Muscle layer of colon (tissue), 2 donors: ENCODE measurements around the gene KAZN.

Source experiments
- H3K27ac ChIP-seq: one replicate; pipeline ENCODE4 v1.7.0; 2013; ENCODE audit warnings: low read depth, mild to moderate bottlenecking, low read length, moderate library complexity
- H3K27me3 ChIP-seq, 2 donors: one replicate each; pipeline ENCODE4 v1.7.0; 2013; ENCODE audit warnings: low read length in 2 of 2, mild to moderate bottlenecking in 2 of 2; ENCODE audit not compliant: insufficient read depth in 2 of 2, control insufficient read depth in 1 of 2
- H3K36me3 ChIP-seq: one replicate; pipeline ENCODE4 v1.7.0; 2013; ENCODE audit warnings: mild to moderate bottlenecking, low read length; ENCODE audit not compliant: insufficient read depth
- H3K4me1 ChIP-seq: one replicate; pipeline ENCODE4 v1.7.0; 2013; ENCODE audit warnings: mild to moderate bottlenecking, low read length; ENCODE audit not compliant: insufficient read depth
- H3K4me3 ChIP-seq, 2 donors: one replicate each; pipeline ENCODE4 v1.7.0; 2013; ENCODE audit warnings: low read length in 2 of 2, low read depth in 1 of 2, mild to moderate bottlenecking in 1 of 2, moderate library complexity in 1 of 2
- H3K9ac ChIP-seq: one replicate; pipeline ENCODE4 v1.7.0; 2013; ENCODE audit warnings: low read length
- H3K9me3 ChIP-seq: one replicate; pipeline ENCODE4 v1.7.0; 2013; ENCODE audit warnings: mild to moderate bottlenecking, low read length
- donor health status: abdominal sarcoma.
- donor health status: Adenocarcinoma of cecum.

KAZN gene

GRCh38 chr1:14682941-14683621 is 84.6 kb downstream of the KAZN start:
- no peaks in the 10 kb centered on the region for H3K36me3 ChIP-seq

GRCh38 chr1:14685078-14685477 is 86.6 kb downstream of the KAZN start:
- Histone ChIP-seq H3K4me3 (no peak overlapping the region), H3K36me3 (no peaks in the 10 kb centered on the region), H3K9ac (no peak overlapping the region), H3K27me3 (no peaks in the 10 kb centered on the region), H3K9me3 (no peaks in the 10 kb centered on the region), H3K4me1 (no peaks in the 10 kb centered on the region), H3K27ac (no peak overlapping the region)

More at GRCh38 chr1:14682941-14683621, 84.6 kb downstream of the KAZN start:
- Histone ChIP-seq H3K4me1 (no peaks in the 10 kb centered on the region), H3K9ac (no peak overlapping the region), H3K4me3 (no peak overlapping the region), H3K27me3 (no peaks in the 10 kb centered on the region), H3K9me3 (no peaks in the 10 kb centered on the region), H3K27ac (no peak overlapping the region)

- Histone ChIP-seq H3K36me3 (no peaks in the 10 kb centered on the region), H3K9ac (no peak overlapping the region), H3K4me1 (no peaks in the 10 kb centered on the region), H3K4me3 (no peak overlapping the region), H3K27me3 (no peaks in the 10 kb centered on the region), H3K9me3 (no peaks in the 10 kb centered on the region), H3K27ac (no peak overlapping the region)
Observed at GRCh38 chr1:14686701-14687100, 88.2 kb downstream of the KAZN start.

- Histone ChIP-seq H3K4me1 (no peaks in the 10 kb centered on the region), H3K27ac (no peak overlapping the region), H3K27me3 (no peaks in the 10 kb centered on the region), H3K9me3 (no peaks in the 10 kb centered on the region), H3K4me3 (no peak overlapping the region), H3K36me3 (no peaks in the 10 kb centered on the region), H3K9ac (no peak overlapping the region)
Observed at GRCh38 chr1:14687147-14687546, 88.7 kb downstream of the KAZN start.

- H3K4me3 ChIP-seq = no peak overlapping the region
- no peaks in the 10 kb centered on the region for H3K9me3 ChIP-seq
- no peaks in the 10 kb centered on the region for H3K4me1 ChIP-seq
- no peak overlapping the region for H3K27ac ChIP-seq
- H3K27me3 ChIP-seq = no peaks in the 10 kb centered on the region
- no peak overlapping the region for H3K9ac ChIP-seq
- H3K36me3 ChIP-seq = no peaks in the 10 kb centered on the region
Observed at GRCh38 chr1:14689996-14690615, 91.6 kb downstream of the KAZN start.

- no peak overlapping the region for H3K9ac ChIP-seq
- H3K27me3 ChIP-seq = no peaks in the 10 kb centered on the region
- H3K9me3 ChIP-seq = no peaks in the 10 kb centered on the region
- no peak overlapping the region for H3K27ac ChIP-seq
- H3K36me3 ChIP-seq = no peaks in the 10 kb centered on the region
- no peaks in the 10 kb centered on the region for H3K4me1 ChIP-seq
- H3K4me3 ChIP-seq = no peak overlapping the region
Observed at GRCh38 chr1:14693949-14694348, 95.5 kb downstream of the KAZN start.

GRCh38 chr1:14694589-14694988 is 96.1 kb downstream of the KAZN start:
- no peaks in the 10 kb centered on the region for H3K9me3 ChIP-seq
- H3K4me1 ChIP-seq = no peaks in the 10 kb centered on the region
- no peak overlapping the region for H3K9ac ChIP-seq
- no peaks in the 10 kb centered on the region for H3K27me3 ChIP-seq
- H3K27ac ChIP-seq = no peak overlapping the region
- H3K4me3 ChIP-seq = no peak overlapping the region
- no peaks in the 10 kb centered on the region for H3K36me3 ChIP-seq

- no peaks in the 10 kb centered on the region for H3K9me3 ChIP-seq
- H3K4me1 ChIP-seq = no peaks in the 10 kb centered on the region
- no peak overlapping the region for H3K27ac ChIP-seq
- no peaks in the 10 kb centered on the region for H3K36me3 ChIP-seq
- no peak overlapping the region for H3K9ac ChIP-seq
- H3K27me3 ChIP-seq = no peaks in the 10 kb centered on the region
- no peak overlapping the region for H3K4me3 ChIP-seq
Observed at GRCh38 chr1:14696761-14697160, 98.3 kb downstream of the KAZN start.

GRCh38 chr1:14697353-14697752 is 98.9 kb downstream of the KAZN start:
- H3K4me1 ChIP-seq = no peaks in the 10 kb centered on the region
- H3K9ac ChIP-seq = no peak overlapping the region
- no peaks in the 10 kb centered on the region for H3K9me3 ChIP-seq
- no peaks in the 10 kb centered on the region for H3K36me3 ChIP-seq
- H3K27ac ChIP-seq = no peak overlapping the region
- no peak overlapping the region for H3K4me3 ChIP-seq
- H3K27me3 ChIP-seq = no peaks in the 10 kb centered on the region

GRCh38 chr1:14698314-14698713 is 99.8 kb downstream of the KAZN start:
- H3K9me3 ChIP-seq = no peaks in the 10 kb centered on the region

GRCh38 chr1:14699620-14700019 is 101.1 kb downstream of the KAZN start:
- no peaks in the 10 kb centered on the region for H3K27me3 ChIP-seq
- H3K9me3 ChIP-seq = no peaks in the 10 kb centered on the region
- H3K4me1 ChIP-seq = no peaks in the 10 kb centered on the region
- no peak overlapping the region for H3K27ac ChIP-seq
- no peak overlapping the region for H3K4me3 ChIP-seq
- H3K9ac ChIP-seq = no peak overlapping the region
- no peaks in the 10 kb centered on the region for H3K36me3 ChIP-seq

More at GRCh38 chr1:14698314-14698713, 99.8 kb downstream of the KAZN start:
- Histone ChIP-seq H3K4me3 (no peak overlapping the region), H3K4me1 (no peaks in the 10 kb centered on the region), H3K27ac (no peak overlapping the region), H3K36me3 (no peaks in the 10 kb centered on the region), H3K27me3 (no peaks in the 10 kb centered on the region), H3K9ac (no peak overlapping the region)

- Histone ChIP-seq H3K27me3 (no peaks in the 10 kb centered on the region), H3K4me1 (no peaks in the 10 kb centered on the region), H3K9ac (no peak overlapping the region), H3K4me3 (no peak overlapping the region), H3K9me3 (no peaks in the 10 kb centered on the region), H3K27ac (no peak overlapping the region), H3K36me3 (no peaks in the 10 kb centered on the region)
Observed at GRCh38 chr1:14704846-14705245, 106.4 kb downstream of the KAZN start.
